Esophagus squamous epithelium (tissue), 4 donors: ENCODE results near the gene CCDC106.

ENCODE experiments used
- POLR2A ChIP-seq, 4 donors: fragments of 450-650 bp; IDR thresholded peaks; one replicate each; pipeline ENCODE4 v1.6.1; 2017; ENCODE audit warnings: antibody characterized with exemption in 4 of 4, mild to moderate bottlenecking in 4 of 4, moderate library complexity in 3 of 4
- TF ChIP-seq, protein P1 (sequence below), 6 experiments: fragments of 450-650 bp in 4 of 6; fragments of 200-600 bp in 2 of 6; sonication (generic) in 2 of 6; IDR thresholded peaks; one replicate each; pipeline ENCODE4 v1.5.1; 2016 to 2019; ENCODE audit warnings: antibody characterized with exemption in 6 of 6, mild to moderate bottlenecking in 4 of 6, moderate library complexity in 4 of 6

DNA sequence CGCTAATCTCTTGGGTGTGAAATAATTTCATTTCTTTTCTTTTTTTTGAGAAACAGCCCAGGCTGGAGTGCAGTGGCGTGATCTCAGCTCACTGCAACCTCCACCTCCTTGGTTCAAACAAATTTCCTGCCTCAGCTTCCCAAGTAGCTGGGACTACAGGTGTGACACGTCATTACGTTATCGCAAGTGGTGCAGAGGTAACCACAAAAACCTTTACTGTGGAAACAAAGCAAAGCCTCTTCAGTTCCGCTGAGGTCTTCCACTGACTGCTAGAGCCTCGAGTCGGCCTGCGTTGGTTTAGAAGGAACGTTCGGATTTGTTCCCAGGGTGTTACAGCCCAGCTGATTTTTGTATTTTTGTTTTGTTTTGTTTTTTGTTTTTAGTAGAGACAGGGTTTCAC lies 21.7 kb upstream of the CCDC106 start:
- TF ChIP-seq POLR2A (IDR thresholded peaks at IDR 0.05): no peak
- TF ChIP-seq, protein P1, sequence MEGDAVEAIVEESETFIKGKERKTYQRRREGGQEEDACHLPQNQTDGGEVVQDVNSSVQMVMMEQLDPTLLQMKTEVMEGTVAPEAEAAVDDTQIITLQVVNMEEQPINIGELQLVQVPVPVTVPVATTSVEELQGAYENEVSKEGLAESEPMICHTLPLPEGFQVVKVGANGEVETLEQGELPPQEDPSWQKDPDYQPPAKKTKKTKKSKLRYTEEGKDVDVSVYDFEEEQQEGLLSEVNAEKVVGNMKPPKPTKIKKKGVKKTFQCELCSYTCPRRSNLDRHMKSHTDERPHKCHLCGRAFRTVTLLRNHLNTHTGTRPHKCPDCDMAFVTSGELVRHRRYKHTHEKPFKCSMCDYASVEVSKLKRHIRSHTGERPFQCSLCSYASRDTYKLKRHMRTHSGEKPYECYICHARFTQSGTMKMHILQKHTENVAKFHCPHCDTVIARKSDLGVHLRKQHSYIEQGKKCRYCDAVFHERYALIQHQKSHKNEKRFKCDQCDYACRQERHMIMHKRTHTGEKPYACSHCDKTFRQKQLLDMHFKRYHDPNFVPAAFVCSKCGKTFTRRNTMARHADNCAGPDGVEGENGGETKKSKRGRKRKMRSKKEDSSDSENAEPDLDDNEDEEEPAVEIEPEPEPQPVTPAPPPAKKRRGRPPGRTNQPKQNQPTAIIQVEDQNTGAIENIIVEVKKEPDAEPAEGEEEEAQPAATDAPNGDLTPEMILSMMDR (IDR thresholded peaks at IDR 0.05): no peak
